GM19372 (cell line): Measurements from ENCODE around the gene KPNA1.

Source experiments
- ATAC-seq: cut with Tn5 transposase; IDR thresholded peaks from one replicate; pipeline ENCODE4 v1.9.1; 2021; ENCODE audit warnings: mild to moderate bottlenecking, low read depth, moderate library complexity; ENCODE audit not compliant: unreplicated experiment

Gene KPNA1

GRCh38 chr3:122391681-122392446, 122.9 kb downstream of the KPNA1 start:
- ATAC-seq, result no peak

GRCh38 chr3:122390665-122391064, 124.1 kb downstream of the KPNA1 start:
- ATAC-seq, result no peak

GRCh38 chr3:122389892-122390291, 124.8 kb downstream of the KPNA1 start:
- no peak for ATAC-seq

- no peak for ATAC-seq
Observed at GRCh38 chr3:122389197-122389596, 125.5 kb downstream of the KPNA1 start.

- ATAC-seq, result no peak
Observed at GRCh38 chr3:122387709-122388108, 127.0 kb downstream of the KPNA1 start.

GRCh38 chr3:122383771-122384697, 130.7 kb downstream of the KPNA1 start, which contains the start of gene FAM162A:
TSS of gene FAM162A (plus strand) at chr3:122384182. CDS start at chr3:122384266, 84 bp downstream.
- ATAC-seq, result peak; percentile 90

- peak; percentile 33 for ATAC-seq
Observed at GRCh38 chr3:122382888-122383666, 131.7 kb downstream of the KPNA1 start, which contains the start of gene MIX23. TSS of gene MIX23 (minus strand) at chr3:122383231. CDS start at chr3:122383224, 7 bp downstream.

- no peak for ATAC-seq
Observed at GRCh38 chr3:122377975-122378374, 136.8 kb downstream of the KPNA1 start.

GRCh38 chr3:122374034-122374433, 140.7 kb downstream of the KPNA1 start:
- ATAC-seq, result no peak
